Frontal cortex (tissue), 4 donors: ENCODE measurements around the gene ZNF678. TPM values are rescaled to one million over a fixed set of nuclear protein-coding genes. Genes with fewer than 3 reads are reported as not detected.
"Not testable (repeated sequence)": the region's sequence is repeated elsewhere in the genome, so short reads cannot be mapped to it uniquely, and the experiment has no call there.

Source experiments
- DNase-seq, 2 donors: peaks; one replicate each; pipeline ENCODE4 v3.0.0; 2012; ENCODE audit warnings: low spot score in 2 of 2
- FAIRE-seq: peaks from 2 replicates; lab custom pipeline; 2012; peaks lifted over from hg19 to GRCh38; lab: Jason Lieb, UNC
- total RNA-seq: library from RNA; depleted of rRNA; stranded (reverse); fragments of >200 nt; gene quantifications from one replicate; pipeline ENCODE4 v1.2.3, GENCODE V29; 2014
- donor health status: control.
- donor health status: control.
- donor health status: control.

Gene ZNF678
- total RNA-seq, 1 donor from 2014 or later = 48.1 TPM

DNA sequence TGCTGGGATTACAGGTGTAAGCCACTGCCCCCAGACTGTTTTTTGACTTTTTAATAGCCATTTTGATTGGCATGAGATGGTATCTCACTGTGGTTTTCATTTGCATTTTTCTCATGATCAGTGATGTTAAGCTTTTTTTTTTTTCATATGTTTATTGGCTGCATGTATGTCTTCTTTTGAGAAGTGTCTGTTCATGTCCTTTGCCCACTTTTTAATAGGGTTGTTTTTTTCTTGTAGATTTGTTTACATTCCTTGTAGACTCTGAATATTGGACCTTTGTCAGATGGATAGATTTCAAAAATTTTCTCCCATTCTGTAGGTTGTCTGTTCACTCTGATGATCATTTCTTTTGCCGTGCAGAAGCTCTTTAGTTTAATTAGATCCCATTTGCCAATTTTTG, 25.4 kb downstream of the ZNF678 start:
- FAIRE-seq, DNase-seq: not testable (repeated sequence)

DNA sequence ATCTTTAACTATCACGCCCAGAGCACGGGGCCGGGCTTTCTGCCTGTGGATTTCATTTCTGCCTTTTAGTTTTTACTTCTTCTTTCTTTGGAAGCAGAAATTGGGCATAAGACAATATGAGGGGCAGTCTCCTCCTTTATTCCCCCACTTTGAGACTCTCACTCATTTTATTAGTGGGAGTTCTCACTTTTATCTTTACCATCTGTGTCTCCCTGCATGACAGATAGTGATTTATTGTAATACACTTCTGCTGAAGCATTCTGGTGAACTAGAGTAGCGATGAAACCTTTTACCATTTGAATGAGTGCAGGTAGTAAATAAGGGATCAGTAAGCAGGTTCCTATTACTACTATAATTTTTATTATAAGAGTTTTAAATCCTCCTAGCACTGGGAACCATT, 26.4 kb downstream of the ZNF678 start:
- not testable (repeated sequence) for DNase-seq, FAIRE-seq

DNA sequence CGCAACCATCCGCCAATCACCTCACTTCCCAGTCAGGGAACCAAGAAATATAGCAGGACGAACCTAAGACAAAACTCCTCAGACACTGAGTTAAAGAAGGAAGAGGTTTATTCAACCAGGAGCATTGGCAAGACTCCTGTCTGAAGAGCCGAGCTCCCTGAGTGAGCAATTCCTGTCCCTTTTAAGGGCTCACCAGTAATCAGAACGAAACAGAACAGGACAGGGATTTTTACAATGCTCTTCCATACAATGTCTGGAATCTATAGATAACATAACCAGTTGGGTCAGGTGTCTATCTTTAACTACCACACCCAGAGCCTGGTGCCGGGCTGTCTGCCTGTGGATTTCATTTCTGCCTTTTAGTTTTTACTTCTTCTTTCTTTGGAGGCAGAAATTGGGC, 32.9 kb downstream of the ZNF678 start:
- DNase-seq, FAIRE-seq: not testable (repeated sequence)

DNA sequence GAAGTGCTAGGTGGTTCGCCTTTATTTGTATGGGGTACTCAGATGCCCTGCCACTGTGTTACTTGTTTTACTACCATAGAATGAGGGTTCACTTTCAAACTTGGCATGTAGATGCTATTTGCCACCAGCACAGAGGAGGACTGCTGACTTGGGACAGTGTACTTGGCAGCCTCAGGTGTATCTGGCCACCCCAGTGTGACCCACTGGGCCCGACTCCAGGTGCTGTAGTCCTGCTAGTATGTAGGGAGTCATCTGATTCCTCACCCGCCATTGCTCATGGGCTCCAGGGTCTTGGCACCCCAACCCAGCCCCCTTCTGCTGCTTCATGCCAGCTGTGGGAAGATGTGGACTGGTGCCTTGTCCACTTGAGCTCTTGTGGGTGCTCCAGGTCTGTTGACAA, 40.0 kb downstream of the ZNF678 start:
- FAIRE-seq = no peak

DNA sequence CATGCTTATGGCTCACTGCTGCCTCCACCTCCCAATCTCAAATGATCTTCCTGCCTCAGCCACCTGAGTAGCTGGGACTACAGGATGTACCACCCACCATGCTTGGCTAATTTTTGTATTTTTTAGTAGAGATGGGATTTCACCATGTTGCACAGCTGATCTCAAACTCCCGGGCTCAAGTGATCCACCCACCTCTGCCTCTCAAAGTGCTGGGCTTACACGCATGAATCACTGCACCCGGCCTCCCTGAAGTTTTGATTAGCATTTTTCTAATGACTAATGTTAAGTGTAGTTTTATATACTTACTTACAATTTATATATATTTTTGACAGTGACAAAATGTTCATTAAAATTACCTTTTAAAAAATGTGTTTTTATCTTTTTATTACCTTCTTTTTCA, 41.1 kb downstream of the ZNF678 start:
- FAIRE-seq (no peak), DNase-seq (no peak)

More for the DNA sequence above, 40.0 kb downstream of the ZNF678 start:
- no peak for DNase-seq

DNA sequence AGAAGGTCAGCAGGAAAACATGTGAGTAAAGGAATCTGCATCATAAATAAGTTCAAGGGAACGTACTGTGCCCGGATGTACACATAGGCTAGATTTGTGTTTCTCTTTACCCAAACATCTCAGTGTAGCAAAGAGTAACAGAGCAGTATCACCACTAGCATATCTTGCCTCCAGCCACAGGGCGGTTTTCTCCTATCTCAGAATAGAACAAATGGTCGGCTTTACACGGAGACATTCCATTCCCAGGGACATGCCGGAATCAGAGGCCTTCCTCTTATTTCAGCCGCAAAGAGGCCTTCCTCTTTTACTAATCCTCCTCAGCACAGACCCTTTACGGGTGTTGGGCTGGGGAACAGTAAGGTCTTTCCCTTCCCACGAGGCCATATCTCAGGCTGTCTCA, 42.9 kb downstream of the ZNF678 start:
- not testable (repeated sequence) for FAIRE-seq, DNase-seq

DNA sequence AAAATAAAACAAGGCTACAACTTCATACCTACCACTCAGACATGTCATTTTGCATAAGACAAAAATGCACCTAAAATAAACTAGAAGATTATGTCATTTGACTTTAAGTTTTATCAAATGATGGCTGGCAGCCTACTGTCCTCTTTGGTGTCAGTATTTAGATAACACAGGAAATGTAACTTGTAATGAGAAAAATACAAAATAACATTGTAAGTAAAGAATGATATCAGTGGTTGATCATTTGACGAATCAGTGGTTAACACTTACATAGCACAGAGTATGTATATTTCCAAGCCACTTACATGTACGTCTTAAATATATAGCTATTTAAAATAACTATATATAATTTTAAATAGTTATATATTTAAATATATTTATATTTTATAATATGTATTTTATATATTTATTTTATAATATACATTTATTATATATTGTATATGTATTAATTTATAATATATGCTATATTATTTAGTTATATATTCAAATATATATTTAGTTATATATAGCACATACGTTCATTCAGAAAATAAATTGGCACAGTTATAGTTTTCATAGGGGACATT, 44.1 kb downstream of the ZNF678 start:
- no peak for DNase-seq
- FAIRE-seq = peak; percentile 98

DNA sequence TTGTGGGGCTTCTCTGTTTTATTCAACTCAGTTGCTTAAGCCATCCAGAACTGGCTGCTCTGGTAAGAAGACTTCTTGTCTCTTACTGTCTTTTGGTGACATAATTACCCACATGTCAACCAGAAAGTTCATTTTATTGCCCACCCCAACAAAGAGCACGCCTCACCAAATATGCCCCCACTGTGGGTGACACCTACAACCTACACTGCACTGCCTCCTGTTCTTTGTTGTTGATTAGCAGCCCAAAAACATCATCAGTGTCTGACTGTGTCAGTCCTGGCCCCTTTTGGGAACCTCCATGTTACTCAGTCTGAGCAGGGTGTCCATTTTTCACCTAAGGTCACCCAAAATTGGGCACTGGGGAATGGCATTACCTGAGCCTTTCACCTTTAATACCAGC, 49.3 kb downstream of the ZNF678 start:
- DNase-seq (no peak), FAIRE-seq (no peak)

DNA sequence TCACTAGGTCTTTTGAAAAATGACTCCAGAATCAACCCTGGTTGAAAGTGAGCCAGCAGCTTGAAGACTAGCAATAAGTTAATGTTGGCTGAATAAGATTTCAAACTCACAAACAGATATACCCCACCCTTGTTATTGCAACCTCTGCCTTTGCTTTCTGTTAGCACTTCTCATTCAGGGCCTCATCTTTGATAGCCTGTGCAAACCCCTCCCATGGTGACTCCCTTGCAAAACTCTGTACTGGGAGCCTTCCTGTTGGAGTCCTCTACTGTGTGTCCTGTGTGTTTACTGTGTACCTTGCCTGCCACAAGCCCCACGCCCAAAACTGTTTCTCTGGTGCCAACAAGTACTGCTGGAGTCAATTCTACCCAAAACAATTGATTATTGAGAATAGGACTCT, 50.2 kb downstream of the ZNF678 start:
- DNase-seq = no peak
- FAIRE-seq = no peak

DNA sequence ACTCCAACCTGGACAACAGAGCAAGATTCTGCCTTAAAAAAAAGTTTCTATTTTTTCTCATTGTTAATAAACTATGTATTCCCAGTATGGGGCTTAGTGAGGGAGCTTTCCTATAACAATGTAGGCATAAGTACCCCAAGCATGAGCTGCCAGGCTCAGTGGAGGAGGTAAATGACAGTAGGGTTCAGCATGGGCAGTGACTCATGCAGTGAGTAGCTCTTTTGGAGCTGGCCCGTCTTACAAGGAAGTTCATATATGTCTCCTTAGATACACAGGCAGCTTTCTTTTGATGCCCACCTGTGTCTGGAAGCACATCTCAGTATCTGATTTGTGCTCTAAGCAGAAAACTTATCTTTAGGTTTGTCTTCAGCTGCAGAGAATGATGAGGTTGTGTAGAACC, 57.9 kb downstream of the ZNF678 start:
- FAIRE-seq (no peak), DNase-seq (no peak)

DNA sequence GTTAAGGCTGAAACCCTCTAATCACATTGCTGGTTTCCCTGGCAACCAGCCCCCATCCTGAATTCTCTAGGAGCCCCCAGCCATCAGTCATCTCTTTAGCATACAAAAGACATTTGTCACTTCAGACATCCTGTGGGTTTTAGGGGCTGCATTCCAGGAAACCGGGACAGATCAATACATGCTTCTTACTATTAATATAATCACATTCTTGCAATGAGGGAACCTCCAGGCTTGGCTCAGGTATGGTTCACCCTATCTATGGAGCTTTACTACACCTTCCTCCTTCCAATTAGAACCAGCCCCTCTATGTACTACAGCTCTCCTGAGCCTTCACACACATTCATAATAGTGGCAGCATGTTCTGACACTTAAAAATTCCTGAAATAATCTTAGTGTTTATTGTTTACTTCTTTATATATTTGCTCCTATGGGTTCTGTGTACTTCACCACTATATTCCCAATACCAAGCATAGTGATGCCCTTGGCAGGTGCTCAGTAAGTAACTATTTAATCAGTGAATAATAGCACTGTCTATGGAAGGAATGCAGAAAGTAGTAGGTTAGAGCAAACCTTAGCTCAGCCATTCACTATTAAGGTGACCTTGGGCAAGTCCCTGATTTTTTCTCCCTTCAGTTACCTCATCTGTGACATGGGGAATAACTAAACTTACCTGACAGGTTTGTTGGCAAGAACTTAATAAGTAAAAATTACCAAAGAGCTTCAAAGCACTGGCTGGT, 59.6 kb downstream of the ZNF678 start:
- no peak for FAIRE-seq
- no peak for DNase-seq

DNA sequence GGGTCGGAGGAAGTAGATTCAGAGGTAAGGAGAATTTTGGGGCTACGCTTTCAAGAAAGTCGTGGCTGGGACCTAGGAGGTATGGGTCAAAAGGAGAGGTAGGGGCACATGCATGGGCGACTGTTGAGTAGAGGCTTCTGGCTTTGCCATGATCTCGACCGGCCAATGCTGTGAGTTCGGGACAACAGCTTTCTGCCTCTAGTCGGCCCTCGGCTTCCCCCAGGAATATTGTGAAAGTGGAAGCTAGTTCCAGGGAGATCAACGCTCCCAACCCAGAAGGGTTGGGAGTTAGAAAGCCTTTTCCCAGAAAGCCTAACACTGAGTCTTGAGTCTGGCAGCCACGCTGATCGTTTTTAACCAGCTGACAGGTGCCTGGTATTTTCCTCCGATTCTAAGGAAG, 69.0 kb downstream of the ZNF678 start:
- DNase-seq (no peak), FAIRE-seq (no peak)

DNA sequence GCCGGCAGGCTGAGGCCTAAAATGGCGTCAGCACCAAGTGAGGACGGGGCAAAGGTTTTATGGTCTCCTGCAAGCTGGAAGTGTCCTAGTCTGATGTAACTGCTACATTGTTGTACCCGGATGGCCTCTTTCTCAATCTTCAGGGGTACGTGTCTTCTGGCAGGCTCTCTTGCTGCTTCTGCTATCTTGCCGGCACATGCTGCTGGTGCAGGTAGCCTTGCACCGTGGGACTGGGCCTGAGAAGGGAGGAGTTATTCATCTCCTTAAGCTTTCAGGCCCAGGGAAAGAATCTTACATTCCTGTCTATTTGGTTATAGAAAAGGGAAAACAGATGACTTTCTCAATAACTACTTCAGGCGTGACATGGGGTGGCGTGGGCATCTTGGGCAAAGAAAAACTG, 72.2 kb downstream of the ZNF678 start:
- no peak for DNase-seq
- FAIRE-seq = no peak

DNA sequence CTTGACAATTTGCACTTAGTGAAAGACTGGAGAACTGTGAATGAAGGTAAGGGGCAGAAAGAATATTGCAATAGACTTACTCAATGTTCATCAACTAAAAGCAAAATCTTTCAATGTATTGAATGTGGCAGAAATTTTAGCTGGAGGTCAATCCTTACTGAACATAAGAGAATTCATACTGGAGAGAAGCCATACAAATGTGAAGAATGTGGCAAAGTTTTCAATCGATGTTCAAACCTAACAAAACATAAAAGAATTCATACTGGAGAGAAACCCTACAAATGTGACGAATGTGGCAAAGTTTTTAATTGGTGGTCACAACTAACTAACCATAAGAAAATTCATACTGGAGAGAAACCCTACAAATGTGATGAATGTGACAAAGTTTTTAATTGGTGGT, 91.1 kb downstream of the ZNF678 start:
- no peak for FAIRE-seq
- no peak for DNase-seq

DNA sequence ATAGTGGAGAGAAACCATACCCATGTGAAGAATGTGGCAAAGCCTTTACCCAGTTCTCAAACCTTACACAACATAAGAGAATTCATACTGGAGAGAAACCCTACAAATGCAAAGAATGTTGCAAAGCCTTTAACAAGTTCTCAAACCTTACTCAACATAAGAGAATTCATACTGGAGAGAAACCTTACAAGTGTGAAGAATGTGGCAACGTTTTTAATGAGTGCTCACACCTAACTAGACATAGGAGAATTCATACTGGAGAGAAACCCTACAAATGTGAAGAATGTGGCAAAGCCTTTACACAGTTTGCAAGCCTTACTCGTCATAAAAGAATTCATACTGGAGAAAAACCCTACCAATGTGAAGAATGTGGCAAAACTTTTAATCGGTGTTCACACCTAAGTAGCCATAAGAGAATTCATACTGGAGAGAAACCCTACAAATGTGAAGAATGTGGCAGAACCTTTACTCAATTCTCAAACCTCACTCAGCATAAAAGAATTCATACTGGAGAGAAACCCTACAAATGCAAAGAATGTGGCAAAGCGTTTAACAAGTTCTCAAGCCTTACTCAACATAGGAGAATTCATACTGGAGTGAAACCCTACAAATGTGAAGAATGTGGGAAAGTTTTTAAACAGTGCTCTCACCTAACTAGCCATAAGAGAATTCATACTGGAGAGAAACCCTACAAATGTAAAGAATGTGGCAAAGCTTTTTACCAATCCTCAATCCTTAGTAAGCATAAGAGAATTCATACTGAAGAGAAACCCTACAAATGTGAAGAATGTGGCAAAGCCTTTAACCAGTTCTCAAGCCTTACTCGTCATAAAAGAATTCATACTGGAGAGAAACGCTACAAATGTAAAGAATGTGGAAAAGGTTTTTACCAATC, 91.7 kb downstream of the ZNF678 start:
- FAIRE-seq (no peak), DNase-seq (no peak)

DNA sequence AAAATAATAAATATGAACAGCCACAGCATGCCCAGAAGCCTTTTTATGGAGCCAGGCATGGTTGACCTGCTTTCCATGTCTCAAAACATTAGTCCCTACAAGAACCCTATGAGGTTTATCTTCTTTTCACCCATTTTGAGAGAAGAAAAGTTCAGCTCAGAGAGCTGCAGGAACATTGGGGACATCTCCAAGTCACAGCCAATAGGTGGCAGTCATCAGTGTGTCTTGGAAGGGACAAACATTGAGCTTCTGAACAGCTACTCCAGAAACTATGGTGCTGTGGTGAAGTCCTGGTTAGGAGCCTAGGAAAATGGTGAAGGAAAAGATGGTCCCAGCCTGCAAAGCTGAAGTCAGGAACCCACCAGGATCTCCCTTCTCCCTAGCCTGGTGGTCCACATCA, 98.1 kb downstream of the ZNF678 start:
- no peak for DNase-seq
- no peak for FAIRE-seq

DNA sequence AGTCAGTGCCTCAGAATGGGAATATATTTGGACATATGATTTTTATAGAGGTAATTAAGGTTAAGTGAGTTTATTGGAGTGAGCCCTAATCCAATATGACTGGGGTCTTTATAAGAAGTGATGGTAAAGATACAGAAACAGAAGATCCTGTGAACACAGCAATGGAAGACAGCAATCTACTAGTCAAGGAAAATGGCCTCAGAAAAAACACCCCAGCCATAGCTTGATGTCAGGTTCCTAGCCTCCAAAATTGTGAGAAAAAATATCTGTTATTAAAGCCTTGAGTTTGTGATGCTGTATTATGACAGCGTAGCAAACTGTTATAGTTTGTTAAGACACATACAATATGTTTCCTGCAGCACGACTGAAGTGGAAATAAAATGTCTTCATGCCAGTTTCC, 99.6 kb downstream of the ZNF678 start:
- FAIRE-seq (no peak), DNase-seq (no peak)

DNA sequence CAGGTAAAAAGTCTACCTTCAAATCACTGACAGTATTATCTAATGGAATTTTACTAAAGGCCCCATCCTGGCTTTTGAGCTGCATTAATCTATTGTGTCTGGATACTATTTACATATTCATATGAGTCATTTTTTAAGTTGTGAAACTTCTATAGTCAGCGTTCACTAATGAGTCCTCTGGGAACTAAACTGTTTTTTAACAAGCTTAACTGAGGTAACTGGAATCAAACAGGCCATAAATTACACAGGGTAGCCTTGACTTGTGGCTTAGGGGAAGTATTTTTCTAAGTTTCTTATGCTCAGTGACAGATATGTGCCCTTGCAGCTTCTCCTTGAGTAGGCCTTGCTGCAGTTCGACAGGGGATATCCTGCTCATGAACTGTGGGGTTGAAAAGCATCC, 102.9 kb downstream of the ZNF678 start:
- FAIRE-seq = no peak
- no peak for DNase-seq

DNA sequence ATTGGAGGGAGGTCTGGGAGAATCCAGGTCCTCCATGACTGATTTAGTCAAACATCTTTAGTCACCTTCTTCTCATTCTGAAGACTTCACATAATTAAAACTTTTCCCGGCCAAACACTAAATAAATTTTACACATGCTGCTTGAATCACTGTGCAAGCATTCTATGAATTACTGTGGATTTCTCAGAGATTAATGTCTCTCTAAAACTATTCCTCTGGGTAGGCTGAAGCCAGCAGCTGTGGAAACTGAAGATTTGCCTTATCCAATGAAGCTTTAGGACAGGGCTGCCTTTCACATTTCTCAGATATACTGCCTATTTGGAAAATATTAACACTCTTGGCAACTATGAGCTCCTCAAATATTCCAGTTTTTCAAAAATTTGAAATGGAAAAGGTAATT, 110.1 kb downstream of the ZNF678 start:
- no peak for DNase-seq
- FAIRE-seq = no peak

DNA sequence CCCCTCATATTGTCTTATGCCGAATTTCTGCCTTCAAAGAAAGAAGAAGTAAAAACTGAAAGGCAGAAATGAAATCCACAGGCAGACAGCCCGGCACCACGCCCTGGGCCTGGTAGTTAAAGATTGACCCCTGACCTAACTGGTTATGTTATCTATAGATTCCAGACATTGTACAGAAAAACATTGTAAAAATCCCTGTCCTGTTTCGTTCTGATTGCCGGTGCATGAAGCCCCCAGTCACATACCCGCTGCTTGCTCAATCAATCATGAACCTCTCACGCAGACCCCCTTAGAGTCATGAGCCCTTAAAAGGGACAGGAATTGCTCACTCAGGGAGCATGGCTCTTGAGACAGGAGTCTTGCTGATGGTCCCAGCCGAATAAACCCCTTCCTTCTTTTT, 122.5 kb downstream of the ZNF678 start:
- no peak for FAIRE-seq
- DNase-seq = no peak

DNA sequence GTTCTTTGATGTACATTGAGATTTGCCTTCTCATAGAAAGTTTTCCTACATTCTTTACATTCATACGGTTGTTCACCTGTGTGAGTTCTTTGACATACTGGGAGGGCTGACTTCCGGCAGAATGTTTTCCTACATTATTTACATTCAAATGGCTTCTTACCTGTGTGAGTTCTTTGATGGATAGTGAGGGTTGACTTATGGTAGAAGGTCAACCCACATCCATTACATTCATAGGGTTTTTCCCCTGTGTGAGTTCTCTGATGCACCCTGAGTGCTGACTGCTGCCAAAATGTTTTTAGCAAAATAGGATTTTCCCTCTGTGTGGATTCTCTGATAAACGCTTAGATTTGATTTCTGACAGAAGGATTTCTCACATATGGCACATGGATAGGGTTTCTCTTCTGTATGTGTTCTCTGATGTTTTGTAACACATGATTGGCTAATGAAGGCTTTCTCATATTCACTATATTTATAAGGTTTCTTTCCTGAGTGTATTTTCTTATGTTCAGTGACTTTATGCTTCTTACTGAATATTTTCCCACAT, 134.0 kb downstream of the ZNF678 start:
- FAIRE-seq = no peak

More for the DNA sequence above, 134.0 kb downstream of the ZNF678 start:
- DNase-seq = no peak
